PC-3 (cell line): Measurements from ENCODE around the gene RNMT.

Experiments used
- EZH2 ChIP-seq: fragments of 300-600 bp; sonication (generic); IDR thresholded peaks from one replicate; pipeline ENCODE4 v1.6.1; 2017; ENCODE audit warnings: antibody characterized with exemption, mild to moderate bottlenecking, low read length; ENCODE audit not compliant: unreplicated experiment
- TF ChIP-seq, protein P1 (sequence below): fragments of 300-600 bp; sonication (generic); conservative IDR thresholded peaks from 2 replicates; pipeline ENCODE4 v1.5.1; 2017; ENCODE audit warnings: antibody characterized with exemption, low read depth, mild to moderate bottlenecking, low read length

DNA sequence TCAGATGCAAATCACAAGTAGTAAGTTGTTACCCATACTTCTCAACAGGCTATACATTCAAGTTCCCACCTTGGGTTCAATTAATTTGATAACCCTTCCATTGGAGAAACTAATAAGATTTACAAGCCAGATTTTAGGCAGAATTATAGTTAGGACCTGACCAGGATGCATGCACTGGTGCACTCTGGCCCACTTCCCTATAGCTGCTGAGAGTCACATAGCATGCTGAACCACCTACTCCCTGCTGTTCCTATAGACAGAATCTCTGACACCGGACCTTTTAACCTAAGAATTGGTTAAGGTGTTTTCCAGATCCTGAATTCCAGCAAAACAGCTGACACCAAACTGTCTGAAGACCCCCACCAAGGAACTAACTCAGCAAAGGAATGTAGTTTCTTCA, 26.3 kb upstream of the RNMT start:
- no peak for TF ChIP-seq EZH2
- TF ChIP-seq, protein P1, sequence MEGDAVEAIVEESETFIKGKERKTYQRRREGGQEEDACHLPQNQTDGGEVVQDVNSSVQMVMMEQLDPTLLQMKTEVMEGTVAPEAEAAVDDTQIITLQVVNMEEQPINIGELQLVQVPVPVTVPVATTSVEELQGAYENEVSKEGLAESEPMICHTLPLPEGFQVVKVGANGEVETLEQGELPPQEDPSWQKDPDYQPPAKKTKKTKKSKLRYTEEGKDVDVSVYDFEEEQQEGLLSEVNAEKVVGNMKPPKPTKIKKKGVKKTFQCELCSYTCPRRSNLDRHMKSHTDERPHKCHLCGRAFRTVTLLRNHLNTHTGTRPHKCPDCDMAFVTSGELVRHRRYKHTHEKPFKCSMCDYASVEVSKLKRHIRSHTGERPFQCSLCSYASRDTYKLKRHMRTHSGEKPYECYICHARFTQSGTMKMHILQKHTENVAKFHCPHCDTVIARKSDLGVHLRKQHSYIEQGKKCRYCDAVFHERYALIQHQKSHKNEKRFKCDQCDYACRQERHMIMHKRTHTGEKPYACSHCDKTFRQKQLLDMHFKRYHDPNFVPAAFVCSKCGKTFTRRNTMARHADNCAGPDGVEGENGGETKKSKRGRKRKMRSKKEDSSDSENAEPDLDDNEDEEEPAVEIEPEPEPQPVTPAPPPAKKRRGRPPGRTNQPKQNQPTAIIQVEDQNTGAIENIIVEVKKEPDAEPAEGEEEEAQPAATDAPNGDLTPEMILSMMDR: no peak
